Ectodermal cell (in vitro differentiated cells): ENCODE results near the gene ZNF764. TPM values are rescaled to one million over a fixed set of nuclear protein-coding genes. Genes with fewer than 3 reads are reported as not detected.
A peak's percentile ranks its signal among the peaks of the same experiment; 100 is the strongest.

Source experiments
- H3K27ac ChIP-seq: 2 replicates; pipeline ENCODE4 v1.7.0; 2013; ENCODE audit warnings: mild to moderate bottlenecking, low read depth, low read length; ENCODE audit not compliant: insufficient read depth, poor library complexity, severe bottlenecking
- H3K27me3 ChIP-seq: 2 replicates; pipeline ENCODE4 v1.7.0; 2013; ENCODE audit warnings: mild to moderate bottlenecking, low read length; ENCODE audit not compliant: insufficient read depth, control insufficient read depth, poor library complexity, severe bottlenecking
- H3K36me3 ChIP-seq: one replicate; pipeline ENCODE4 v1.7.0; 2013; ENCODE audit warnings: low read length; ENCODE audit not compliant: control insufficient read depth, insufficient read depth
- H3K4me1 ChIP-seq: one replicate; pipeline ENCODE4 v1.7.0; 2013; ENCODE audit warnings: low read length; ENCODE audit not compliant: control insufficient read depth, insufficient read depth
- H3K4me3 ChIP-seq: 2 replicates; pipeline ENCODE4 v1.7.0; 2013; ENCODE audit warnings: low read depth, low read length, control low read depth; ENCODE audit not compliant: insufficient read depth
- H3K9me3 ChIP-seq: 2 replicates; pipeline ENCODE4 v1.7.0; 2013; ENCODE audit warnings: mild to moderate bottlenecking, low read length, moderate library complexity; ENCODE audit not compliant: control insufficient read depth
- WGBS, 2 experiments: methylation state at CpG; one replicate each; pipeline ENCODE4 v1.1.7; 2013; ENCODE audit warnings: missing lambda C conversion rate in 2 of 2; 5-methylcytosine and 5-hydroxymethylcytosine counted together
- polyA plus RNA-seq, 4 experiments: library from polyadenylated mRNA; stranded (reverse); fragments of 50-300 nt; gene quantifications; one replicate each; pipeline ENCODE4 v1.2.3, GENCODE V29; 2013

The ZNF764 gene
- 10.1 TPM for polyA plus RNA-seq (2013, experiment 1 of 4)
- polyA plus RNA-seq (2013, experiment 2 of 4): 9.4 TPM
- 9.0 TPM for polyA plus RNA-seq (2013, experiment 3 of 4)
- polyA plus RNA-seq (2013, experiment 4 of 4): 9.8 TPM

DNA sequence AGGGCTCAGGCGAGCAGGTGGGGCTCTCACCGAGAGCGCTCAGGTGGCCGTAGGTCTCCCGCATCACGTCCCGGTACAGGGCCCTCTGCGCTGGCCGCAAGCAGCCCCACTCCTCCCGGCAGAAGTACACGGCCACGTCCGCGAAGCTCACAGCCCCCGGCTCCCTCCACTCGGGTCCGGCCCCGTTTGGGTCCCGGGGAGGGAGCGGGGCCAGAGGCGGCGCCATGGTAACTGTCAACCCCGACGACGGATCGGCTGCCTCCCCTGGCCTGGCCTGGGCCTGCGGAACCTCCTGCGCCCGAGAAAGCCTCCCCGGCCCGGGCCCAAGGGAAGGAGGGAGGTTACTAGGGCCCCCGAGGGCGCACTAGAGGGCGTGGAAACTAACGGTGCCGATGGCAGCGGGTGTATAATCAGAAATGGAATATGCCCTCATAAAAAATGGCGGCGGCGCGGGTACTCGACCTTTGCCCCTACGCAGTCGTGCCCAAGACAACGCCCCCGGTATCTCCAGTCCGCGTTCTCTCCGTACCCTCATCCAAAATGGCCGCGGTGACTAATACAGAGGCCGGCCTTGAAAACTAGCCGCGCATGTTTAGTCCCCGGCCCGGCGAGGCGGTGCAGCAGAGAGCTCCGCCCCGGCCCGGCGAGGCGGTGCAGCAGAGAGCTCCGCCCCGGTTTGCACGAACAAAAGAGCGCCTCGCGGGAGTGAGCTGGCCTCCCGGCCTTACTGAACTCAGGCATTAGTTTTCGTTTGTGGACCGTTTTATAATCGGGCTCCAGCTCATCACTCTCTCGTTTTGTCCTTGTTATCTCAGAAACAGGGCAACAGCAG, at the start of gene ZNF764:
ZNF764 (minus strand) TSS at position 418 of the 832 bp plus-strand sequence; CDS start at position 226, 192 bp downstream.
- Histone ChIP-seq H3K36me3 (peaks cover 7% of the 10 kb centered on the region), H3K4me1 (peaks cover 5% of the 10 kb centered on the region), H3K27ac (peak within 1 kb of the TSS; percentile 86), H3K27me3 (no peaks in the 10 kb centered on the region), H3K9me3 (no peaks in the 10 kb centered on the region), H3K4me3 (peak within 1 kb of the TSS; percentile 81)
- WGBS, 2 experiments: 1% methylated on average over 74 of the region's 74 CpGs

DNA sequence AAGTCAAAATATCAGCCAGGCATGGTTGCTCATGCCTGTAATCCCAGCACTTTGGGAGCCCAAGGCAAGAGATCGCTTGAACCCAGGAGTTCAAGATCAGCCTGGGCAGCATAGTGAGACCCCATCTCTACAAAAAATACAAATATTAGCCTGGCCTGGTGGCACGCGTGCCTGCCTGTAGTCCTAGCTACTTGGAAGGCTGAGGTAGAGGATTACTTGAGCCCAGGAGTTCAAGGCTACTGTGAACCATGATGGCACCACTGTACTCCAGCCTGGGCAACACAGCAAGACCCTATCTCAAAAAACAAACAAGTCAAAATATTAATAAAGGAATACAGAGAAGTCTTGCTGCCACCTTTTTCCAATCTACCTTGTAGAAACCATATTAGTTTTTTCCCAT, 47.8 kb upstream of the ZNF764 start:
- Histone ChIP-seq H3K9me3 (no peaks in the 10 kb centered on the region), H3K27me3 (no peaks in the 10 kb centered on the region), H3K4me3 (no peak overlapping the region), H3K36me3 (peaks cover 21% of the 10 kb centered on the region), H3K27ac (no peak overlapping the region), H3K4me1 (no peaks in the 10 kb centered on the region)
- WGBS, 2 experiments: 95 to 100% methylated on average over 3 of the region's 3 CpGs

DNA sequence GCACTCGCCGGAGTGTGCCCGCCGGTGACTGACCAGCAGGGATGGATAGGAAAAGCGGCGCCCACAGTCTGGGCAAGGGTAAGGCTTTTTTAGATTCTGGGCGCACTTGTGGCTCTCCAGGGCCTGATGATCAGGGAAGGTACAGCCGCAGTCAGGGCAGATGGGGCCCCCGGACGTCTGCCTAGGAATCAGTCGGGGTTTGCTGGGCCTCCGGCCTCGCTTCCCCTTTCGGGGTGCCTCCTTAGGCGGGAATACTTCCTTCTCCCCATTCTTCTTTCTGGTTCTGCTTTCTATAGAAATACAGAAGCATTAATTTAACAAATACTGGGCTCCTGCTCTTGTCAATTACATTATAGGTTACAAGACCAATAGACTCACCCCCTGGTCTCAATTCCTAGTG, 47.0 kb upstream of the ZNF764 start:
- Histone ChIP-seq H3K9me3 (no peaks in the 10 kb centered on the region), H3K4me1 (no peaks in the 10 kb centered on the region), H3K27ac (no peak overlapping the region), H3K27me3 (no peaks in the 10 kb centered on the region), H3K4me3 (no peak overlapping the region), H3K36me3 (peaks cover 21% of the 10 kb centered on the region)
- WGBS, 2 experiments: 95 to 98% methylated on average over 15 of the region's 15 CpGs

- Histone ChIP-seq H3K27me3 (no peaks in the 10 kb centered on the region), H3K36me3 (peaks cover 21% of the 10 kb centered on the region), H3K4me1 (no peaks in the 10 kb centered on the region), H3K4me3 (no peak overlapping the region), H3K27ac (no peak overlapping the region), H3K9me3 (no peaks in the 10 kb centered on the region)
- WGBS, 2 experiments: 96% methylated on average over 49 of the region's 49 CpGs
Measured at GRCh38 chr16:30604316-30604947, 46.3 kb upstream of the ZNF764 start.

DNA sequence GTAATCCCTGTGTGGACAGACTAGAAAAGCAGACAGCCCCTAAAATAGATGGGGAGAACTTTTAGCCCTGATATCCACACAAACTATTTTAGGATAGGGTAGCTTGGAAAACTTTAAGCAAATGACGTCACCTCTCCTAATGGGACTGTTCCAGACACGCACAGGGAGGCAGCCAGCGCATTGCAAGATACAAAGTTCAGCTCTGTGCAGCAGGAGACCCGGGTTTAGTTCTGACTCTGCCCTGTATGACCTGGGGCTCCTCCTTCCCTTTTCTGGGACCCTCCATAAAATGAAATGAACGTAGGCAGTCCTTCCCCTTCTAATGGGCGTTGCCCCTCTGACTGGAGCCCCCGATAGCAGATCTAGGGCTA, 45.8 kb upstream of the ZNF764 start:
- Histone ChIP-seq H3K27ac (no peak overlapping the region), H3K36me3 (peaks cover 21% of the 10 kb centered on the region), H3K4me3 (no peak overlapping the region), H3K27me3 (no peaks in the 10 kb centered on the region), H3K9me3 (no peaks in the 10 kb centered on the region), H3K4me1 (no peaks in the 10 kb centered on the region)
- WGBS, 2 experiments: 93 to 96% methylated on average over 7 of the region's 7 CpGs

GRCh38 chr16:30602616-30603277, 44.6 kb upstream of the ZNF764 start:
- H3K36me3 ChIP-seq: peaks cover 21% of the 10 kb centered on the region
- no peaks in the 10 kb centered on the region for H3K9me3 ChIP-seq
- no peaks in the 10 kb centered on the region for H3K27me3 ChIP-seq
- H3K4me3 ChIP-seq: no peak overlapping the region
- no peaks in the 10 kb centered on the region for H3K4me1 ChIP-seq
- WGBS, 2 experiments: 92 to 94% methylated on average over 4 of the region's 4 CpGs
- H3K27ac ChIP-seq: no peak overlapping the region

- 94 to 97% methylated on average over 4 of the region's 4 CpGs for WGBS, 2 experiments
Measured at GRCh38 chr16:30601966-30602365, 43.8 kb upstream of the ZNF764 start.

DNA sequence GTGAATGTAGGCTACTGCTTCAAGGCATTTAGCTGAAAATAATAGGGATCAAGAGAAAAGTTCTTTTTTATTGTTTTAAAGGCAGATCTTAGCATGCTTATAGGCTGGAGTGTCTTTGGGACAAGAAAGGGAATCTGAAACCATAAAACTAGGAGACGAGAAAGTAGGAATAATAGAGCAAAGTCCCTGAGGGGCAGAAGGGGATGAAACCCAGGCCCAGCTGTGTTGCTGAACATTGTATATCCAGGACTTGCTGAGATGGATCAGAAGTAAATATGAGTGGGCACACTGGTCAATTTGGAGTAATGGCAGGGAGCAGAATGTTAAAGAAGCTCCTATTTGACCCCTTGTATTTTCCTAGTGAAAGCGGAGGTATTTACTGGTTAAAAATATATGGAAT, 42.8 kb upstream of the ZNF764 start:
- Histone ChIP-seq H3K4me3 (no peak overlapping the region), H3K27me3 (no peaks in the 10 kb centered on the region)

More at GRCh38 chr16:30601966-30602365, 43.8 kb upstream of the ZNF764 start:
- peaks cover 21% of the 10 kb centered on the region for H3K36me3 ChIP-seq
- H3K4me1 ChIP-seq: no peaks in the 10 kb centered on the region
- no peak overlapping the region for H3K4me3 ChIP-seq
- no peaks in the 10 kb centered on the region for H3K9me3 ChIP-seq
- H3K27me3 ChIP-seq: no peaks in the 10 kb centered on the region
- H3K27ac ChIP-seq: no peak overlapping the region

GRCh38 chr16:30600215-30600614, 42.0 kb upstream of the ZNF764 start:
- Histone ChIP-seq H3K36me3 (peaks cover 21% of the 10 kb centered on the region), H3K4me3 (no peak overlapping the region), H3K9me3 (no peaks in the 10 kb centered on the region), H3K4me1 (no peaks in the 10 kb centered on the region), H3K27ac (no peak overlapping the region), H3K27me3 (no peaks in the 10 kb centered on the region)
- 95% methylated on average over 3 of the region's 3 CpGs for WGBS, 2 experiments

More for the DNA sequence above, 42.8 kb upstream of the ZNF764 start:
- no peaks in the 10 kb centered on the region for H3K4me1 ChIP-seq
- peaks cover 21% of the 10 kb centered on the region for H3K36me3 ChIP-seq
- H3K9me3 ChIP-seq: no peaks in the 10 kb centered on the region
- no peak overlapping the region for H3K27ac ChIP-seq
- 94 to 96% methylated on average over 2 of the region's 2 CpGs for WGBS, 2 experiments

- H3K9me3 ChIP-seq: no peaks in the 10 kb centered on the region
- 84 to 87% methylated on average over 4 of the region's 4 CpGs for WGBS, 2 experiments
- no peak overlapping the region for H3K4me3 ChIP-seq
- H3K27me3 ChIP-seq: no peaks in the 10 kb centered on the region
- peaks cover 5% of the 10 kb centered on the region for H3K36me3 ChIP-seq
- no peak overlapping the region for H3K27ac ChIP-seq
- no peaks in the 10 kb centered on the region for H3K4me1 ChIP-seq
Measured at GRCh38 chr16:30592871-30593270, 34.7 kb upstream of the ZNF764 start.
